Measurements from ENCODE around the gene CRHR1. TPM values are rescaled to one million over a fixed set of nuclear protein-coding genes. Genes with fewer than 3 reads are reported as not detected.
"Not testable (repeated sequence)": the region's sequence is repeated elsewhere in the genome, so short reads cannot be mapped to it uniquely, and the experiment has no call there.

The CRHR1 gene
- total and polyA plus RNA-seq, 8 donors: not detected

- no peak overlapping the region for H3K4me3 ChIP-seq
- H3K27me3 ChIP-seq: peaks cover 0 to 60% of the 10 kb centered on the region in 2 donors
- no peak for ATAC-seq
- no peak for DNase-seq
- no peaks in the 10 kb centered on the region for H3K36me3 ChIP-seq
- intact Hi-C loops (cut with DNase I): no loop called here
- no peaks in the 10 kb centered on the region for H3K4me1 ChIP-seq
- no peaks in the 10 kb centered on the region for H3K9me3 ChIP-seq
- no peak overlapping the region for H3K27ac ChIP-seq
- TF ChIP-seq, protein P1, sequence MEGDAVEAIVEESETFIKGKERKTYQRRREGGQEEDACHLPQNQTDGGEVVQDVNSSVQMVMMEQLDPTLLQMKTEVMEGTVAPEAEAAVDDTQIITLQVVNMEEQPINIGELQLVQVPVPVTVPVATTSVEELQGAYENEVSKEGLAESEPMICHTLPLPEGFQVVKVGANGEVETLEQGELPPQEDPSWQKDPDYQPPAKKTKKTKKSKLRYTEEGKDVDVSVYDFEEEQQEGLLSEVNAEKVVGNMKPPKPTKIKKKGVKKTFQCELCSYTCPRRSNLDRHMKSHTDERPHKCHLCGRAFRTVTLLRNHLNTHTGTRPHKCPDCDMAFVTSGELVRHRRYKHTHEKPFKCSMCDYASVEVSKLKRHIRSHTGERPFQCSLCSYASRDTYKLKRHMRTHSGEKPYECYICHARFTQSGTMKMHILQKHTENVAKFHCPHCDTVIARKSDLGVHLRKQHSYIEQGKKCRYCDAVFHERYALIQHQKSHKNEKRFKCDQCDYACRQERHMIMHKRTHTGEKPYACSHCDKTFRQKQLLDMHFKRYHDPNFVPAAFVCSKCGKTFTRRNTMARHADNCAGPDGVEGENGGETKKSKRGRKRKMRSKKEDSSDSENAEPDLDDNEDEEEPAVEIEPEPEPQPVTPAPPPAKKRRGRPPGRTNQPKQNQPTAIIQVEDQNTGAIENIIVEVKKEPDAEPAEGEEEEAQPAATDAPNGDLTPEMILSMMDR (IDR thresholded peaks at IDR 0.05): no peak
Observed at GRCh38 chr17:45861165-45861564, 77.0 kb downstream of the CRHR1 start.

GRCh38 chr17:45862127-45862526, 78.0 kb downstream of the CRHR1 start:
- intact Hi-C loops (cut with DNase I); H3K36me3 ChIP-seq; DNase-seq; H3K4me1 ChIP-seq; H3K27ac ChIP-seq; H3K9me3 ChIP-seq; ATAC-seq; H3K4me3 ChIP-seq: not testable (repeated sequence)
- H3K27me3 ChIP-seq: peaks cover 0 to 63% of the 10 kb centered on the region in 2 donors

DNA sequence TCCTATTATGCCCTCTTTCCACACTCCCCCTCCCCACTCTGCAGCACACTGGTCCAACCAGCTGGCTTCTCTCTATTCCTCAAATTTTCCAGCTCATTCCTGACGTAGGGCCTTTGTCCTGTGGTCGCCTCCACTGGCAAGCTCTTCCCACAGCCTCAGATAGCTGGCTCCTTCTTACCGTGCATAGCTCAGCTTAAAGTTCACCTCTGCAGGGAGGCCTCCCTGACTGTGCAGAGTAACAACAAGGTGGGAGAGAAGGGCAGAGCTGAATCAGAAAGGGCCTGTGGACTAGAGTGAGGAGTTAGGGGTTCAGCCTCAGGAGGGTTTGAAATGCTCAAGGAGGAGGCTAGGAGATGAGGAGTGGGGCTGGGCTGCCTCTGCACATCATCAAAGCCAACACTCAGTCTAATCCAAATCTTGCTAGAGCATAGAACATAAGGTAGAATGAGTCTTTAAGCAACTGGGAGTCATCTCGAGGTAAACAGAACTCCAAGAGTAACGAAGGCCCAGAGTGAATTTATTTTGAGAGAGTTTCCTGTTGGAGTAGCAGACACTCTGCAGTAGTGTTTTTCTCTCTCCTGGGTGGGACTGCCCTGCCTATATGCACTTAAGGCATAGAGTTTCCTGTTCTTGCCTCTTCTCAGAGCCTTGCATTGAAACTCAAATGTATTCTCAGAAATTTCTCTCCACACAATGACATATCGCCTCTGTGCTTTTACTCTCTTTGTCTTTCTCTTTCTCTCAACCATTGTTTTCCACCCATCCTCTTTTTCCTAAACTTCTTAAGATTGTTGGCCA, 79.9 kb downstream of the CRHR1 start:
- Histone ChIP-seq H3K27ac (no peak overlapping the region), H3K4me3 (no peak overlapping the region), H3K36me3 (no peaks in the 10 kb centered on the region), H3K27me3 (peaks cover 0 to 50% of the 10 kb centered on the region in 2 donors), H3K4me1 (no peaks in the 10 kb centered on the region), H3K9me3 (no peaks in the 10 kb centered on the region)
- DNase-seq (no peak), ATAC-seq (no peak)
- intact Hi-C loops (cut with DNase I): no loop called here
- TF ChIP-seq, protein P1 (IDR thresholded peaks at IDR 0.05): no peak

DNA sequence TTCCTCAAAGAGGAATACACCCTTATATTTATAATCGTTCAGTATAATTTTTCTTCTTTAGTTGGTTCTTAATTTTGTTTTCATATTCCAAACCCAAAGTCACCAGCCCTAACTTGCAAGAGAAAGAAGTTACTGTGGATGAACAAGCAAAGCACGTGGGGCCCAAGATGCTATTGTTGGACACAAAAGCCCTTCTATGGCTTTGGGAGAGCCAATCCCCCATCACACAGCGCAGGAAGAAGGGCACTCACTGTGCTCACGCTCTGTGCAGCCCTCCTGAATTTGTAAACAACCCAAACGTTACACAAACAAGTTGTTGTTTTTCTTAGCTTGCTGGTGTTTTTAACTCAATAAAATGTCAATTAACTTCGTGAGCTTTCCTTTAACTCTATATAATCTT, 83.1 kb downstream of the CRHR1 start:
- Histone ChIP-seq H3K9me3 (no peaks in the 10 kb centered on the region), H3K36me3 (no peaks in the 10 kb centered on the region), H3K27me3 (peaks cover 0 to 48% of the 10 kb centered on the region in 2 donors), H3K27ac (no peak overlapping the region), H3K4me3 (no peak overlapping the region), H3K4me1 (no peaks in the 10 kb centered on the region)
- TF ChIP-seq, protein P1 (IDR thresholded peaks at IDR 0.05): no peak
- intact Hi-C loops (cut with DNase I): no loop called here
- ATAC-seq (no peak), DNase-seq (no peak)

DNA sequence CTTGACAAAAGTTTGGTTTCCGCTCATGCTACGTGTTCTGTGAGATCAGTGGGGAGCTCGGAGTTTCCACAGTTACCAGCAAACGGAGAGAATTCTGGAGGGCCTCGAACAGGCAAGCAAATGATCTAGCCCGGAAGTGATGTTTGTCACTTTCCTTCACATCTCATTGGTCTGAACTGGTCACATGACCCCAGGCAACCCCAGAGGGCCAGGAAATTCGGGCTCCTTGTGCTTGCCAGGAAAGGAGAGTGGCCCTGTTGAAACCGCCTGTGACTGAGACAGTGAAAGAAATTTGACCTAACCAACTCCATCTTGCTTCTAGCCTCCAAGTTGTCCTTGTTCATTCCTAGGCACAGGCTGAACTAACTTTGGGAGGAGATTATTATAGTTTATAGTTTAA, 83.6 kb downstream of the CRHR1 start:
- Histone ChIP-seq H3K27me3 (peaks cover 0 to 50% of the 10 kb centered on the region in 2 donors), H3K36me3 (no peaks in the 10 kb centered on the region), H3K4me1 (no peaks in the 10 kb centered on the region), H3K4me3 (no peak overlapping the region), H3K9me3 (no peaks in the 10 kb centered on the region), H3K27ac (no peak overlapping the region)
- DNase-seq: no peak
- intact Hi-C loops (cut with DNase I): no loop called here
- TF ChIP-seq, protein P1 (IDR thresholded peaks at IDR 0.05): no peak
- ATAC-seq: no peak

GRCh38 chr17:45868276-45868675, 84.2 kb downstream of the CRHR1 start:
- intact Hi-C loops (cut with DNase I): no loop called here
- no peaks in the 10 kb centered on the region for H3K4me1 ChIP-seq

More at GRCh38 chr17:45868276-45868675, 84.2 kb downstream of the CRHR1 start:
- Histone ChIP-seq H3K27me3 (peaks cover 0 to 46% of the 10 kb centered on the region in 2 donors), H3K36me3 (no peaks in the 10 kb centered on the region), H3K4me3 (no peak overlapping the region), H3K27ac (no peak overlapping the region), H3K9me3 (no peaks in the 10 kb centered on the region)
- DNase-seq (no peak), ATAC-seq (no peak)
- TF ChIP-seq, protein P1 (IDR thresholded peaks at IDR 0.05): no peak
